Activated CD8-positive, alpha-beta memory T cell treated with anti-CD3 and anti-CD28 coated beads for 4 hours (primary cell): ENCODE results near the gene LARGE1.

Source experiments
- DNase-seq, 2 donors: peaks; one replicate each; pipeline ENCODE4 v3.0.0-alpha.2; 2020; ENCODE audit warnings: low read depth in 2 of 2

LARGE1 gene

DNA sequence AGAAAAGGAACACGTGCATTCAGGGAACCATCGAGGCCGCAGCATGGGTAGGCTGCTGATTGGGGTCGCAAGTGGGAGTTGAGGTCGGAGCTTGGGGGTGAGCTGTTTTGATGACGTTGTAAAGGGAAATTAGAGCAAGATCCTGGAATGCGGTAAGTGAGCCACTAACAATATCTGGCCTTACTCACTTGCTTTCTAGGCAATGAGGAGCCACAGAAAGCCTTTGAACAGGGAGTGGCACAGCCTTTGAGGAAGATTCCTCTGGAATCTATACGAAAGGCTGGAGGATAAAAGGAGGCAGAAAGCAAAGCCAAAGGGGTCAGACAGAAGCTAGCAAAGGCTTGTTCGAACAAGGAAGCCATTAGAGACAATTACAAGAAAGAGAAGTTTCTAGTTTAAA, 197.5 kb downstream of the LARGE1 start:
- DNase-seq: no peak

DNA sequence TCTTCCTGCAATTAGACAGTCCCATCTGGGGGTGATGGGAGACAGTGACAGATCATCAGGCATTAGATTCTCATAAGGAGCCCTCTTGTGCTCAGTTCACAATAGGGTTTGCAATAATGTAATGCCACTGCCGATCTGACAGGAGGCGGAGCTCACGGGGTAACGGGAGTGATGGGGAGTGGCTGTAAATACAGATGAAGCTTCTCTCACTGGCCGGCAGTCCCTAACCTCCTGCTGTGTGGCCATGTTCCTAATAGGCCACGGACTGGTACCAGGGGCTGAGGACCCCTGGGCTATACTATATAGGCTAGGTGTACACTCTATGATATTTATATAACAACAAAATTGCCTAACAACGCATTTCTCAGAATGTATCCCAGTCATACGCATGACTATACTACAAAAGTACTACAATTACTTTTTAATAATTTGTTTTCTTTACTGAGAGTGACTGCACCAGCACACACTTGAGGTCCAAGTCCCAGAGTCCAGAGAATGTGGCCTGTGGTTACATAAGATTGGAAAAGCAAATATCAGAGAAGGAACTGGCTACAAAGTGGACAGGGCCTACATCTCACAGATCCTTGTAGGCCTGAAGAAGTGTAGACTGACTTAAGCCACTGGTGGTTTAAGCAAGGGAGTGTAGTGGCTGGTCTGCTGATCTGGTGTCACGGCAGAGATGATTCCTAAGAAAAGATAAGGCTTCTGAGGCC, 200.0 kb downstream of the LARGE1 start:
- DNase-seq: no peak

DNA sequence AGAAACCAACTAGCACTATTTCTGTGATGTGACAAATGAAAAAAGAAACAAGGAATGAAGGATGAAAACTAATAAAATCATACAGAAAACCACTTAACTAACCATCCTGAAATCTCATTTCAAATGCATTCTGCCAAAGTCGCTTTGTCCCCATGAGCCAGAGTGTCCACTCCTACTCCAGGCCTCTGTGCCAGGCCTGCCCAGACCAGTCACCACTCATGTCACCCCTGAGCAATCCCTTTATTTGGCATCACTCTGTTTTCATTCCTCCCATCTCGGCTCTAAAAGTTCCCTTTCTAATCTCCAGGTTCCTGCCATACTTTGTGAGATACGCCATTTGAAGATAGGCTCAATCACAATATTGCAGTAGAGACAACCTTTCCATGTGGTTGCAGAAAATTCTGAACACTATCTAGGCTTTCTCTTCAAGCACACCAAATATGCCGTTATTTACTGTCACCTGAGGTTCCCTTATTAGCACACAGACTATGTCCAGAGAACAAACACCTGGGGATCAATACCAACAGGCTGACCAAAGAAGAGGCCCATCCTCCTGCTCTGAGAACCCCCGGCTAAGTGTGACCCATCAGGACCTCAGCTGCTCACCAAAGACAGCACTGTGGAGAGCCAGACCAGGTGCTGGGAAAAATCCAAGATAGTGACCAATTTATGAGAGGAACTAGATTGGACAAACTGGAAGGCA, 202.4 kb downstream of the LARGE1 start:
- DNase-seq: no peak

DNA sequence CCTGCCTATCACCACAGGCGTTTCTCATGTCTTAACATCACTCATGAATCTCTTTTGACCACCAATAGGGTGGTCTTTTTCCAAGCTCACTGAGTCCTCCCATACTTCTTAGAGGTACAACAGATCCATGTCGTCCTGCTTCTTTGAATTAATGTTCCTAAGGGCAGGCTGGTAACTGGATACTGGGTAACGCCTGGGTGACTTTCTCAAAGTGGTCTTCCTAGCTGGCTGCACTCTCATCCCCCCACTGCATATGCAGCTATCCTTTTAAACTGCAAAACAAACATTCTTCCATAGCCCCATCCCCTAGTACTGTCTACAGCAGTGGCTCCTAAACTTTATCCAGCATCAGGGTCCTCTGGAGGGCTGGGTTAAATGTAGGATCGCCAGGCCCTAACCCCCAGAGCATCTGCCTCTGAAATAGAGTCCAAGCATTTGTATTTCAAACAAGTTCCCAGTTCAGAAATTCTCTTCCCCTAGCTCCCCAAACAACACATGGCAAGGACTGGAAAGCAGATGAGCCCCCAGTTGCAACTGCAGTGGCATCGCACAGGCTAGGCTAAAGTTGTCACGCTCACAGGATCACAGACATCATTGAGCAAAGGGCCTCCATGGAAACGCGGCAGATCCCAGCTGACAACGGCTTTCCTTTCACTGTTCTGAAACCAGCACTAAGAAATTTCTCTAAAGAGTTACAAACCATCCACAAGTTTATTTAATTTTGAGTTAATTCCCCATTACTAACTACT, 204.9 kb downstream of the LARGE1 start:
- no peak for DNase-seq

DNA sequence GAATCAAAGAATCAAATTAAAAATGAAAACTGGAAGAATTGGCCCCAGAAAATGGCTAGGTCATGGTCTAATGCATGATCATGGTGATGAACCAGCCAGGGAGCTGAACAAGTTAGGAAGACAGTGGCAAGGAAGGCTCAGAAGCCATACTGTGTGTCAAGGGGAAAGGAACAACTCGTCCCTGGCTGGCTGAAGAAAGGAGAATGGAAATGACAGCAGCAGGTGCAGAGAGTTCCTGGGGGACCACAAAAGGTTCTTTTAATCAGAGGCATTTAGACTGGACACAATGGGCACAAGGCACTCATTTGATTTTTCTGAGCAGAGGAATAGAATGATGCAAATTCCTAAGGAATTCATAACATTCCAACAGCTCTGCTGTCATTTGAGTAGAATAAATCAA, 209.9 kb downstream of the LARGE1 start:
- no peak for DNase-seq

DNA sequence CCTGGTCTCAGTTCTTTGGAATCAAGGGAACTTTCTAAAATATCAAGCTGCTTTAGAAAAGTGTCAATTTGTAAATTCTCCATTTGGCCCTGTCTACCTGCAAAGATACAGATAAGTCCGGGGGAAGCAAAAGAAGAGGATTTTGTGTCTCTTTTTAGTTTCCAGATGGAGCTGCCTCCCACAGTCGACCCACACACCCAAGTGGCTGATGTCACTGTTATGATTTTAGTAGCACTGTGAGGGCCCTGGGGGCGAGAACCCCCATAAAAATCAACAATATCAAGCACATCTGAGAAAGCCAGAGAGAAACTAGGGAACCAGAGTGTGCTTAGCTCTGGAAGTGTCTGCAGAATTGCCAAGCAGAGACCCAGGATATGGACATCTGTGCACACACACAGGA, 212.7 kb downstream of the LARGE1 start:
- DNase-seq: no peak

DNA sequence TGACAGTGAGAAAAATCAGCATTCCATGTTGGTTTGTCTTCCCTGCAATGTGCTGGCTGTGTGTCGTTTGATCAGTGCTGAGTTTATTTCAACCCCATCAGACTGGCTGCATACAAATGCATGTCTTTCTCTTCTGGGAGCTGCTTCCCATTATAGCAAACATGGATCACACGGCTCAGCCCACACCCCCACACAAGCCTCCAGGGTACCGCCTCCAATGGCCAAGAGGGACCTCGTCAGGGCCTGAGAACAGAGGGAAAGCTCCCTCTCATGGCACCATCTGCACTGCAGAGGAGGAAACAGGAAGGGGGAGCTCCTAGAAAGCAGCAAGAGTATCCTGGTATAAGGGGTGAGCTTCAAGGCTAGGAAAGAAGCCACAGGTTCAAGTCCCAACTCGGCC, 214.2 kb downstream of the LARGE1 start:
- no peak for DNase-seq

DNA sequence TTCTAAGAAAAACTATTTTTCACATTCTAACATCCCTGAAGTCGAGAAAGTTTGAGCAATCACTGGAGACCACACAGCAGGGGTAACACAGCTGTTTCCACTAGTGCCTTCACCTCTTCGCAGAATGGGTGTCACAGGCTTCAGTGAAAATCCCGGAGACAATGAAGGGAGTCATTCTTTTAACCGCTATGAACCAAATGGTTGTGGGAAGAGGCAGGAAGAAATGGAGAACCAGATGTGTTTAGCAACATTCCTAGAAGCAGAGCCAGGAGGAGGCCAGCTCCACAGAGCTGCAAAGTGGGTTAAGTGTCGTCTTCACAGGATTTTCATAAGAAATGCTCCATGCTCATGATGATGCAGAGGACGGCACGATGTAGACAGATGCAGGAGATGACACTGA, 221.1 kb downstream of the LARGE1 start:
- no peak for DNase-seq

DNA sequence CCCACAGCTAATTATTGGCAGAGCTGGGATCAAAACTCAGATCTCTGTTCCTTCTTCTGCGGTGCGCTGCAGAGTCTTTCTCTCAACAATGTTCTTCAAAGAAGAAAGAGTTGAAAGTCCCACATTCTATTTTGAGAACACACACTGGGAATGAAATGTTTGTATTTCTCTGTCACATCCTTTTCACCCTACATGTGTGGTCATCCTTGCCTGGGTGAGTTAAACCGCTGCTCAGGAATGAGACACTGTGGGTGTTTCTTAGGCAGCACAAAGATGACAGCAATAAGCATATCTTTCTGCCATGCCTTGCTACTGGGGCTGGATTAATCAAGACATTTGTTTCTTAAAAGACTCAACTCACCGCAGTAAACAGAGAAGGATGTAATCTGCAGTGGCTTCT, 222.6 kb downstream of the LARGE1 start:
- no peak for DNase-seq

DNA sequence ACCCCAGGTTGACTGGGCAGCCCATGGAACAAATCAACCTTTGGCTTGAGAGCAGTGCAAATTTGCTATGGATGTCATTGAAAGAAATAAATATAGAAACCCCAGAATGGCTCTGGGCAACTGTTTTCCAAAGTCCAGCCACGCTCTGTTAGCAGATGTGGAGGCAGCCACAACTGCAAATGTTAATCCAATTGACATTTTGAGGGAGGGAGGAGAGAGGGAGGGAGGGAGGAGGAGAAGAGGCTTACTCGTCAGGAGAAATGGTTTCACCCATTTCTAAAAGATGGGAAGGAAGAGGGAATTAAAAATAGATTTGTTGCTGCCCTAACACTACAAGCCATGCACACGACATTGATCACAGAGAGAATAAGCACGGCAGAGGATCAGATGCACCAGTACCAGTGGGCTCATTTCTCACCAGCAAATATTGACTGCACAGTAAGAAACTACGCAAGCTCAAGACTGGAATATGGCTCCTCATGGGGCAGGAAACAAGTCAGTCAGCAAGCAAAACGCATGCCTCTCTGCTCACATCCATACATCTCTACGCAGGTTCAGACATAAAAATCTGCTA, 229.1 kb downstream of the LARGE1 start:
- no peak for DNase-seq

DNA sequence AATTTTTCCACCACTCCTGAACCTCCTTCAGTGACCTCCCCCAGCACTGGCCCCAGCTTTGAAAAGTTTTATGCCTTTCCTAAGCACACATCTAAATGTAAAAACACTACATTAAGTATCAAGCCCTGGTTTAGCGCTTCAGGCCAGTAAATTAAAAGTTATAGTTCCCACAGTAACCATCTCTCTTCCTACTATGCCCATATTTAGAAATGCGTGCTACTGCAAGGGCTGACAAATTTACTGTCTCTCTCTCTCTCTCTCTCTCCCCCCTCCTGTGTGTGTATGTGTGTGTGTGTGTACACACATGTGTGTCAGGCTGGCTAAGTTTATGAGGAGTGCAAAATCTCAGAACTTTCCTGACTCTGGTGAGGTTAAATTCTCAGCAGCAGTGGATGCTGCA, 231.4 kb downstream of the LARGE1 start:
- no peak for DNase-seq

DNA sequence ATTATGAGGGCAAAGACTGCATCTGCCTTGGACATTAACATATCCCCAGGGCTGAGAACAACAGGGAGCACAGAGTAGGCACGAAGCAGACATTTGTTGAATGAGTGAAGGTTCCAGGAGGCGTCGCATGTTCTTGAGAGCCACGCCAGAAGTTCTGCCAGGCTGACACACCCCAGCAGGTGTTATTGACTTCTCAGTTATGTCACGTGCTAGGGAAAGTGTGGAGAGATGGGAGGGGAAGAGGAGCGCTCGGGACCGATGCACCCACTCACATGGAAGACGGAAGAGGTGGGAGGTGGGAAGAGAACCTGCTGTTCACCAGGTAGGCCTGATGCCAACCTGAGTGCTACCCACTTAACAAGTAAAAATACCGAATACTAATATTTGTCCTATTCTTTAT, 232.8 kb downstream of the LARGE1 start:
- DNase-seq: no peak

DNA sequence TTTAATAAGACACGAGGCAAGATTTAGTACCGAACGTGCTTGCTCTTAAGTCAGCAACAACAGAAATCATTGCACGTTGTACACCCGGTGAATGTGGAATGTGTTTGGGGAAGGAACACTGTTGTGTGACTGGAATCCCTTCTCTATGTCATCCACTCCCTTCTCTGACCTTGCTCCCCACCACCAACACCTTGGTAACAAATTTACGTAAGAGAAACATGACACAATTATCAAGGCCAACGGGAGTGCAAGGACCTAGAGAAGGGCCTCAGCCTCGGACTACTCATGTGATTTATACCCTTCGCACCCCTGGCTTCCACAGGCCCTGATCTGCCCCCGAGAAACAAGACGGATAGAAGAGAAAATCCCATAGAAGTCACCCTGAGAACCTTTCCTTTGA, 236.2 kb downstream of the LARGE1 start:
- DNase-seq: no peak

DNA sequence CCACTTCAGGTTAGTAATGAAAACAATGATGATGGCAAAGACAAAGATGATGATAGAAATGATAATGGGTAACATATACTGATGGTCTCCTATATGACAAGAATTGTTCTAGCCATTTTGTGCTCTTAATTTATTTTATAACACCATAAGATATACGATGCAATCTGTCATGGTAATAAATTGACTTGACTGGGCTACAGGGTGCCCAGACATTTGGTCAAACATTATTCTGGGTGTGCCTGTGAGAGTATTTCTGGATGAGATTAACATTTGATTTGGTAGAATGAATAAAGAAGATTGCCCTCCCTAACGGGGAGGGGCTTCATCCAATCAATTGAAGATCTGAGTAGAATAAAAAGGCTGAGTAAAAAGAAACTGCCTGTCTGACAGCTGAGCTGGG, 237.3 kb downstream of the LARGE1 start:
- no peak for DNase-seq

DNA sequence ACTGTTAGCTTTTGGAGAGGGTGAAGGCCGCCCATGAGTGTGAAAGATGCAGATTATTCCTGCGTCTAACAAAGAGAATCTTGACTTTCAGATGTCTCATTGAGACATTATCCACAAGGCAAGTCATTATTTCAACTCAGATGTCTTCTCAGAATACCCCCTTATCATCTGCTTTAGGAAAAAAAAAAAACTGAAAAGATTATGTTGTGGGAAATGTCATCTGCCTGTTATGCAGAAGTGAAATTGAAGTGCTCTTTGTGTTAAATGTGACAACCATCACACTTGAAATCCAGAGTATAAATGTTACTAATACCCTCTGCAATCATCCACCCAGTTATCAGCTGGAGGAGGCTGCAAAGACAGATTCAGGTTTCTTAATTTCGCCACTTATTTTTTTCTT, 239.6 kb downstream of the LARGE1 start:
- DNase-seq: no peak

DNA sequence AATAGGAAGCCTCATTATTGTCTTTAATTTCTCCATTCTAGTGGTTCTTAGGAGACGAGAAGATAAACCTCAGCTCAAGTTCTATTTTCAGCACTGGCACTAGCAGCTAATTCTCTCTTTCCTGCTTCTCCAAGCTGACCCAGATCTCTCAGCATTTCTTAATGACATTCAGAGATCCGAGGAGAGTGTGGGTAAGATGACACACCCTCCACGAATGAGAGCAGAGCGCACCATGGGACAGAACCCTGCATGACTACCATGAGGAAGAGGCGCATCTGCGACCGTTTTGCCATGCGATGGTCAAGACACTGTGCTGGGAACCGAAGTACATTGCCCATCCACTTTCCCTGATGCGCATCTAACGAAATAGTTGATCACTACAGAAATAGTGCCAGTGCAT, 241.8 kb downstream of the LARGE1 start:
- no peak for DNase-seq

DNA sequence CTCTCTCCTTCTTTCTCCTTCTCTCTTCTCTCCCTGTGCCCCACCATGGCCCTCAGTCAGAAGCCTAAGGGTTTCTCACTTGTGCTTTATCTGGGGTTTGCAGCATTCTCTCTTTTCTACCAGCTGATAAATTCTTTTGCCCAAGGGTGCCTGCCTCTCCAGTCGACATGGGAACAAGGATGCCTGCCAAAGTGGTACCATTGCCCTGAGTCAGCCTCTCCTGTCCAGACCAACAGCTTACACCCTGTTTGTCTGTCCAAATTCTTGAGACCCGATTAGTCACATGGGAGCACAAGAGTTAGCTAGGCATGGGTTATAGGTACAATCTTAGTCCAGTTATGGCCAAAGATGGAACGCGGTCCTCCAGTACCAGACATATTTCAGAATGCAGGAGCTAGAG, 242.7 kb downstream of the LARGE1 start:
- no peak for DNase-seq

DNA sequence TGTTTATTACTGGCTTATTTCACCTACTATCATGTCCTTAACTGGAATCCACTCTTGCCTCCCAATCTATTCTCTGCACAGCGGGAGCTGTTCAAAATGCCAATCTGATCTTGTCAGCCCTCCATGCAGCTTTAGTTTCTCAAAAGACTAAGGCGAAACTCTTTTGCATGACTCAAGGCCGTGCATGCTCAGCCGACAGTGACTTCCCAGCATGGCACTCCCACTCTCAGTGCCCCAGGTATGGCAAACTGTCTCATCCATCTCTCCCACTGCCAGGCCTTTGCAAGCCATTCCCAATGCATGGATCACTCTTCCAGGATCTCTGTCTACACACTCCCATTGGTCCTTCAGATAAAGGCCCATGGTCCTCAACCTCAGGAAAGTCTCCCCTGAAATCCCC, 245.9 kb downstream of the LARGE1 start:
- no peak for DNase-seq

DNA sequence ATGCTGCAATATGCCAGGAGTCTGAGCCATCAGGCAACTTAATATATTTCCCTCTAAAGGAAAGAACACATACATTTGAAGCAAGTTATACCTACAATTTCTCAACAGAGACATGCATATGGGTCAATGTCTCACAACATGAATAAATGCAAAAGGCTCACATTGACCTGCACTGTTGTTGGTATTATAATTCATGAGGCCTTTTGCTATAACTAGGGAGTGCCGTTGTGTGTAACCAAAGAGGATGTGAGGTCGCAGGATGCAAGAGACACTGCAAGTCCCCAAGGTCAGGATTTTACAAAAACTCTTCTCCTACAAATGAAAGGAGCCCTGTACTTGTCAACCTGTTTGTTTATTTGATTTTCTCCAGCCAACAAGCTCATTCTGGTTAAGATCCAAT, 250.5 kb downstream of the LARGE1 start:
- DNase-seq: no peak

DNA sequence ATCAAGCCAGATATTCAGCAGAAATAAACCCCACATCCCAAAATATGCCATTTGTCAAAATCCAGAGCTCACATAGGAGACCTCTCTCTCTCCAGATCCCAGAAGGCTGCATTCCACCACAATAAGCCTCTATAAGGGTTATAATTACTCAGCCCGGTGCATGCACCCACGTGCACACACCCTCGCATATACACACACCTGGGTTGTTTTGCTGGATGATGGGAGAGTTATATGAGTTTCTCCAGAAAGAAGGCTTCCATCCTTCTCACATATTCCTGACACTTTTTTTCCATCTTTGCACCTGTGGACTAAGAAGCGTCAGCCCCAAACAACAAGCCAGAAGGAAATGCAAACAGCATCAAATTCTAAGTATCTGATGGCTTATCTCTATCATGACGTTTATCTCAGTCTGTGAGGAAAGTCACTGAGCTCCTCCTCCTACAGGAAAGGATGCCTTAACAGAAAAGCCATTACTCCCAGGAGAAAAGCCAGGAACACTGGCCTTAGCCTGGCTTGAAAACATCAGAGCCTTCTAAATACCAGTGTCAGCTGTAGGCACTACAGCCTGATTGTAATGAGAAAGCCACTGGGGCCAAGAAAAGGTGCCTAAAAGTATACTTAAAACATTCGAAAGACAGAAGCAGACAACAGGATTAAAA, 253.2 kb downstream of the LARGE1 start:
- no peak for DNase-seq

DNA sequence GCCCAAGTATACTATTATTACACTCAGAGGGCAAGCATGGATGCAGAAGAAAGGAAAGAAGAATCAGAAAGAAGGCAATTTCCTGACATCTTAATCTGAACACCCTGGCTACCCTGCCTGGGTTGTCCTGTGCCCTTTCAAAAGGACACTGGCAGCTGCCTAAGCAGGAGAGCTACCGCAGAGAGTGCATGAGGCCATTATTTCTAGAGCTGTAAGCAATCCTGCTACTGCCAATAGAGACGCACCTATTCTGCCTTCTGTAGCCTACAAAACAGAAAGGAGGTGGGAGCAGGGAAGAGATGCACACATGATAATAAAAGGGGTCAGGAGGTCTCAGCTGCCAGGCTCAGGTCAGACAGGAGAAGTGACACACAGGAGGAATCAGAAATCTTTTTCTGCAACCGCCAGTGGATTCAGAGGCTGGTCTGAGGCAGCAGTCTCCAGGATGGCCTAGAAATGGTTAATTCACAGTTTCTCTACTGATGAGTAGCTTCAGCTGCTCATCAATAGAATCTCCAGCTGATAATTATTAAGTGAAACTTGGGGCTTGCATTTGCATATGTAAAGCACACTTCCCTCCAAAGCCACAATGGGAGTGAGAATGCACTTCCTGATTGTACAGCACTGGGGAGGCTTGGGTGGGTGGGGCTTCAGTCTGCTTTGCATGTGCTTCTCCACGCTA, 253.9 kb downstream of the LARGE1 start:
- DNase-seq: no peak

DNA sequence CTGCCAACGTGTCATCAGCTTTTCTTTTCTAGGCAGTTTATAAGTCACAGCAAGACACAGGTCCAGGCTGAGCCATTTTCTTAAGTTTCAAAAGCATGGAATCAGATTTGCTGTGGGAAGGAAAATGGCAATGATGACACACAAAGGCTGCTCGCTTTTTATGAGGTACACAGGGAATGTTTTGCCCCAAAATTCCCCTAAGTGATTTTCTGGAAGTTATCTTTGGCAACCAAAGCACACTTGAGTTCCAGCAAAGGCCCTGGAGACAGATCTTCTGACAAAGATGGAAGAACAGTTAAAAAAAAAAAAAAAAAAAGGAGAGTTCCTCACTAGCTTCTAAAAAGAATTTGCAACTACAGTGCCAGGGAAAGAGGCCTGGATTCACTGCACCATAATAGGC, 260.8 kb downstream of the LARGE1 start:
- no peak for DNase-seq
